ENCODE measurements around the gene ROCK2.

- TF ChIP-seq GATA3 (IDR thresholded peaks at IDR 0.05; ENCODE audit: low read depth, low read length): no peak
- TF ChIP-seq GATA2 (IDR thresholded peaks at IDR 0.05; ENCODE audit: low read depth, low read length): no peak
Observed at GRCh38 chr2:11145350-11145749, 199.1 kb downstream of the ROCK2 start.
